CD4-positive, alpha-beta T cell treated with Interleukin-15 for 4 hours (primary cell): ENCODE measurements around the gene RBCK1.

ENCODE experiments used
- DNase-seq: peaks from one replicate; pipeline ENCODE4 v3.0.0-alpha.2; 2020; ENCODE audit warnings: low spot score

The RBCK1 gene

DNA sequence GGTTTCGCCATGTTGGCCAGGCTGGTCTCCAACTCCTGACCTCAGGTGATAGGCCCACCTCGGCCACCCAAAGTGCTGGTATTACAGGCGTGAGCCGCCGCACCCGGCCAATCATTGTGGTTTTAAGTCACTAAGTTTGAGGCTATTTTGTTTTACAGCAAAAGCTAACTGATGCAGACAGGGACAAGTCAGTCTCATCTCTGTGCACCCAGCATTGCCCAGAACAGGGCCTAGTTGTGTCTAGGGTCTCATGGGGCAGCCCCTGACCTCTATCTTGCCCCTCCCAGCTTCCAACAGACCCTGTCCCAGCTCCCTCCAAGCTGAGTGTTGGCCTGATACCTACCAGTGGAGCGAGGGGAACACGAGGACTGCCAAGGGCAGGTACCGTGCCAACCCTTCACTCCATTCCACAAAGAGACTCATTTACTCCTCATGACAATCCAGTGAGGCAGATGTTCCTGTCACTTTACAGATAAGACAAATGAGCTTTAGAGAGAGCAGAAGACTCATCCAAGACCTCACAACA is 8.9 kb upstream of the RBCK1 start:
- DNase-seq = no peak

DNA sequence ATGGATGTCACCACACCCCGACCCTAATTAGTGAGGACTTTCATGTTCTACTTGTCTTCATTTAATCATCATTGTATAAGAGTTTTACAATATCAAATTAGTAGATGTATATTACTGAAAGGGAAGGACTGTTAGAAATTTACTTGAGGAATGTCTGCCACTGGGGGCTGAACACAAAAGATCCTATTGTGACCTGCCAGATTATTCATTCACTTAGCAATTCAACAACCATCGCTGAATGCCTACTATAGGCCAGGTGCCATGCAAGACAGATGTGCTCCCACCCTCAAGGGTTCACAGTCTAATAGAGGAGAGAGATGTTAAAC is 8.0 kb upstream of the RBCK1 start:
- no peak for DNase-seq

DNA sequence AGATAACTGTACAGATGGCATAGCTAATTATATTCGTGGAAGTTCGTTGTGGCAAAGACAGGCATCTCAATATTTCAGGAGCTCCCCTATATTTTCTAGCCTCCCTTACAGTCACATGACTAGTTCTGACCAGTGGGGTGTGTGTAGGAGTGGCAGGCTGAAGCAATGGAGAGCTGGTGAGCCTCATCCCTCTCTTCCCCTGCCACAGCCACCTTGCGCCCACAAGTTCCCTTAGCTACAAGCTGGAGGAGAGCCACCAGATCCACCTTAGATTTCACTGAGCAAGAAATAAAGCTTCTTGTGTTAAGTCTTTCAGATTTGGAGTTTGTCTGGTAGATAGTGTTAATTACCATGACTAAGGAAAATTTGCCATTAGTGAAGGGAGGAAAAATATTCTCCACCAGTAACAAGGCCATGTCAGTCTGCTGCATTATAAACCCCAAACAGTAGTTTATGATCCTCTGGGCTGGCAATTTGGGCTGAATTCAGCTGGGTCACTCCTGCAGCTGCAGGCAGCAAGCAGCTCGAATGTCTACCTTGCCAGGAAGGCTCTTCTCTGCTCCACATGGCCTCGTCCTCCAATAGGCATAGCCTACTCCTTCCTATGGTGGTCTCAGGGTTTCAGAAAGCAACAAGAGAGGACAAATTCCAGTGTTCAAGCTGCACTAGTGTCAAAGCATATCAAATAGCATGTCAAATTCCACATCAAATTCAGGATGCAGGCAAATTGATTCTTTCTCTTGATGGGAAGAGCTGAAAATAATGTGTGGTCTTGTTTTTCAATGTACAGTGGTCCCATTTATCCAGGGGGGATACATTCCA is 7.4 kb upstream of the RBCK1 start:
- DNase-seq = no peak

- no peak for DNase-seq
These were observed 6.2 kb upstream of the RBCK1 start for GRCh38 chr20:401682-402495.

- no peak for DNase-seq
These were observed 5.6 kb upstream of the RBCK1 start for GRCh38 chr20:402496-402885.

DNA sequence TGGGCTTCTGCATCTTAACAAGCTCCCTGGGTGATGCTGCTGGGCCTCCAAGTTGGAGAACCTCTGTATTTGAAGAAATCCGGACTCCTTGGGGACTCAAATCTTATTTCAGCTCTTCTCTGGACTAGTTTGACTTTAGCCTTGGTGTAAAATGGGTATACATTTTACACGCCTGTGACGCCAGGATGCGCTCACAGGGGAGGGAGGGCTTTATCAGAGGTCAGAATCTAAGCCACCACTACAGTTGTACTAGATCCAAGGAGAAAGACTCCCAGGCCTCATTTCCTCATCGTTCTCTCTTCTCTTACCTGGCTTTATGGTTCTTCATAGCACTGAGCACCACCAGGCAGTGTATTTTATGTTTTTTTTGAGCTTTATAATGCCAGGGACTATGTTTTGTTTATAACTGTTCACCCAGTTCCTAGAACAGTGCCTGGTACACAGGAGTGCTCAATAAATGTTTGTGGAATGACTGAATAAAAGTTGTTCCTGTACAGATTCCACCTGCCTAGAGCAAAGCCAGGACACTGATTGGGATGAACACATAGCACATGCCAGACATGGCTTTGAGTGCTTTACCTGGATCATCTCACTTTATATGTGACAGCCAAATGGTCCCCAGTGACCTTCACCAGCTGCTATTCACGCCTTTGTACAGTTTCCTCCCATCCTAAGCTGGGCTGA is 5.1 kb upstream of the RBCK1 start:
- DNase-seq = no peak

- no peak for DNase-seq
These were observed 4.5 kb upstream of the RBCK1 start for GRCh38 chr20:403582-403957.

DNA sequence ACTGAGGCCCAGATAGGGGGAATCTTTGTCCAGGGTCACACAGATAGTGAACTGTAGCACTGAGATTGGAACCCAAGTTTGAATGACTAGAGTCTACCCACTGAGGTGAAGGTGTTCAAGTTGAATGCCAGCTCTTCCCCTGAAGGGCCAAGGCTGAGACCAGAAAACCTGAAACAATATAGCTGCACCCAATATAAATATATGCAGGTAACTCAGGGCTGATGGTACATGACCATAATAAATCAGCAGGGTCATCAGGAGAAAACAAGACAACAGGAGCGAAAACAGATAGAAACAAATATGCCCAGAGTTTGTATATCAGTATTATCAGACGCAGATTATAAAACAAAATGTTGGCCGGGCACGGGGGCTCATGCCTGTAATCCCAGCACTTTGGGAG is 4.0 kb upstream of the RBCK1 start:
- no peak for DNase-seq

GRCh38 chr20:406200-407132 is 1.6 kb upstream of the RBCK1 start:
- no peak for DNase-seq

GRCh38 chr20:407133-407952 is 756 bp upstream of the RBCK1 start:
- peak; percentile 47 for DNase-seq

GRCh38 chr20:408843-409696 is 971 bp downstream of the RBCK1 start:
- peak; percentile 8 for DNase-seq

- DNase-seq = no peak
These were observed 1.8 kb downstream of the RBCK1 start for GRCh38 chr20:409697-410559.

GRCh38 chr20:412081-412480 is 4.0 kb downstream of the RBCK1 start:
- no peak for DNase-seq

DNA sequence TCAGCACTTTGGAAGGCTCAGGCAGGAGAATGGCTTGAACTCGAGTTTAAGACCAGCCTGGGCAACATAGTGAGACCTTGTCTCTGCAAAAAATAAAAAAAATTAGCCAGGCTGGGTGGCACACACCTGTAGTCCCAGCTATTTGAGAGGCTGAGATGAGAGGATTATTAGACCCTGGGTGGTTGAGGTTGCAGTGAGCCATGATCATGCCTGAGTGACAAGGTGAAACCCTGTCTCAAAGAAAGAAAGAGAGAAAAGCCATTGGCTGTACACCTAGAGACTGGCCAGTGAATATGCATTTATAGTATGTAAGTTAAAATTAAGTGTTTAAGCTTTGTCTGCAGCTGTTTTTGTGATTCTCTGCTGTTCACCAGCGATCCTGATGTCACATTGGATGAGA is 6.1 kb downstream of the RBCK1 start:
- DNase-seq = no peak

DNA sequence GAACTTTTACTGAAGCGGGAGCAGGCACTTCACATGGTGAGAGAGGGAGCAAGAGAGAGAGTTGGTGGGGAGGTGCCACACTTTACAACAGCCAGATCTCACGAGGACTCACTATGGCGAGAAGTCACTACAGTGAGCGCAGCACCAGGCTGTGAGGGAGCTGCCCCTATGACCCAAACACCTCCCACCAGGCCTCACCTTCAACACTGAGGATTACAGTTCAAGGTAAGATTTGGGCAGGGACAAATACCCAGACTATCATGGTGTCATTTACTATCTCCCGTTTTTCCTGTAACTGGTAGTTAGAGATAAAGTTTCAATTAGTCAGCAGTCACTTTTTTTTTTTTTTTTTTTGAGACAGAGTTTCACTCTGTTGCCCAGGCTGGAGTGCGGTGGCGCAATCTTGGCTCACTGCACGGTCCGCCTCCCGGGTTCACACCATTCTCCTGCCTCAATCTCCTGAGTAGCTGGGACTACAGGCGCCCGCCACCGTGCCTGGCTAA is 7.8 kb downstream of the RBCK1 start:
- DNase-seq = no peak

DNA sequence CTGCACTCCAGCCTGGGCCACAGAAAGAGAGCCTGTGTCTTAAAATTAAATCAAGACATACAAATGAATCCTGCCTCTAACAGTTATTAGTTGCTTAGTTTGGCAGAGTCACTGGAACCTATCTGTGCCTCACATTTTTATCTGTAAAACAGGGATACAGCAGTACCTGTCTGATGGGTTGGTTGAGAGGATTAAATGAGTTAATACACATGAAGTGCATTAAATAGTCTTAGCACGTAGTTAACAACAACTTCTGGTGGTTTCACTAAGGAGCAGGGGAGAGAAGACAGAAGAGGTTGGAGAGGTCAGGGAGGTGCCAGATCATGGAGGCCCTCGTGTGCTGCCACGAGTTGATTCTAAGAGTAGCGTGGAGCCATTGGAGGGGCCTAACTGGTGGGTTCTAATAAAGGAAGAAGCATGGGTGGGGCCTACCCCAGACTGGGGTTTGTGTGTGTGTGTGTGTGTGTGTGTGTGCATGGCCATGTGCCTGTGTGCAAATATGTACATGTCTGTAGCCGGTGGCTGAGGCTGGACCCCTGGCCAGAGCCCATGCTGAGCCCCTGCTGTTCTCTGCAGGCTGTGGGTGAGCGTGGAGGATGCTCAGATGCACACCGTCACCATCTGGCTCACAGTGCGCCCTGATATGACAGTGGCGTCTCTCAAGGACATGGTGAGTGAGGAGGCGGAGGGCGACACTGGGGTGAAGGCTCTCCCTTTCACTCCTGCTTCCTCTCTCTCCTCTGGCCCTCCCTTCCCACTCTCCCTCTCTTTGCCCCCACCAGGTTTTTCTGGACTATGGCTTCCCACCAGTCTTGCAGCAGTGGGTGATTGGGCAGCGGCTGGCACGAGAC is 9.1 kb downstream of the RBCK1 start:
- no peak for DNase-seq

GRCh38 chr20:417801-418342 is 9.8 kb downstream of the RBCK1 start:
- DNase-seq = no peak
